GM12891 (cell line): Measurements from ENCODE around the gene PPME1.

Experiments used
- PAX5 ChIP-seq: IDR thresholded peaks from 2 replicates; pipeline ENCODE4 v1.6.1; 2011; ENCODE audit warnings: low read length, moderate library complexity, mild to moderate bottlenecking; ENCODE audit not compliant: insufficient read depth, severe bottlenecking
- POLR2A ChIP-seq: IDR thresholded peaks from 2 replicates; pipeline ENCODE4 v1.6.1; 2011; ENCODE audit warnings: low read depth, low read length, control low read depth
- POLR2AphosphoS5 ChIP-seq: IDR thresholded peaks from 2 replicates; pipeline ENCODE4 v1.6.1; 2011; ENCODE audit warnings: low read depth, low read length, control low read depth
- SPI1 ChIP-seq: IDR thresholded peaks from 2 replicates; pipeline ENCODE4 v1.6.1; 2011; ENCODE audit warnings: low read depth, low read length, control low read depth
- TAF1 ChIP-seq: IDR thresholded peaks from 2 replicates; pipeline ENCODE4 v1.6.1; 2011; ENCODE audit warnings: low read depth, low read length, control low read depth

DNA sequence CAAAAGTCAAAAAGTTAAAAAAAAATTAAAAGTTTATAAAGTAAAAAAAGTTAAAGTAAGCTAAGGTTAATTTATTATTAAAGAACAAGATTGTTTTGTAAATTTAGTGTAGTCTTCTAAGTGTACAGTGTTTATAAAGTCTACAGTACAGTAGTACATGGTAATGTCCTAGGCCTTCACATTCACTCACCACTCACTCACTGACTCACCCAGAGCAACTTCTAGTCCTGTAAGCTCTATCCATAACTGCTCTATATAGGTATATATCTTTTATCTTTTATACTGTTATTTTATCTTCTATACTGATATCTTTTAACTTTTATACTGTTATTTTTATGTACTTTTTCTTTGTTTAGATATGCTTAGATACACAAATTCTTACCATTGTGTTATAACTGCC lies 11.4 kb upstream of the PPME1 start:
- TF ChIP-seq POLR2A (no peak), TAF1 (no peak), SPI1 (no peak), PAX5 (no peak), POLR2AphosphoS5 (no peak)
